Activated T-helper 2 cell treated with anti-CD3 and anti-CD28 coated beads, Interferon-gamma antibody, Interleukin-2, Interleukin-4, amounts not matched to agents 10 μg/mL and 5 μg/mL and 100 μg/mL, durations not matched to agents 14 hours and 24 hours and 36 hours (primary cell): ENCODE results near the gene UVSSA. TPM values are rescaled to one million over a fixed set of nuclear protein-coding genes. Genes with fewer than 3 reads are reported as not detected.
"Not testable (repeated sequence)": the region's sequence is repeated elsewhere in the genome, so short reads cannot be mapped to it uniquely, and the experiment has no call there.

ENCODE experiments used
- DNase-seq: peaks from one replicate; pipeline ENCODE4 v3.0.0; 2021; ENCODE audit warnings: low spot score
- H3K27ac Mint-ChIP-seq: one replicate; pipeline ENCODE4 v1.8.0; 2021; ENCODE audit warnings: mixed read lengths
- H3K27me3 Mint-ChIP-seq: one replicate; pipeline ENCODE4 v1.8.0; 2021; ENCODE audit warnings: low read depth, mixed read lengths
- H3K36me3 Mint-ChIP-seq: one replicate; pipeline ENCODE4 v1.8.0; 2021; ENCODE audit warnings: low read depth, mixed read lengths
- H3K4me1 Mint-ChIP-seq: one replicate; pipeline ENCODE4 v1.8.0; 2021; ENCODE audit warnings: low read depth, mixed read lengths
- H3K4me3 Mint-ChIP-seq: one replicate; pipeline ENCODE4 v1.8.0; 2021; ENCODE audit warnings: low read depth, mild to moderate bottlenecking, moderate library complexity, mixed read lengths
- H3K9me3 Mint-ChIP-seq: one replicate; pipeline ENCODE4 v1.8.0; 2021; ENCODE audit warnings: mixed read lengths
- intact Hi-C: fragments of 100-400 bp; cut with micrococcal nuclease; formaldehyde crosslinking; loops from one replicate; pipeline ENCODE4 v1.15.1; 2023
- total RNA-seq: library from RNA; stranded (reverse); gene quantifications from 2 replicates; pipeline ENCODE4 v1.2.3, GENCODE V29; 2022

UVSSA gene
- total RNA-seq, 1 donor from 2014 or later, result 23.5 TPM

- Mint-ChIP-seq H3K4me1 (peaks cover 31% of the 10 kb centered on the region), H3K27ac (peak overlapping the region; percentile 66), H3K4me3 (peak overlapping the region; percentile 37), H3K9me3 (no peaks in the 10 kb centered on the region), H3K36me3 (peaks cover 54% of the 10 kb centered on the region), H3K27me3 (no peaks in the 10 kb centered on the region)
- DNase-seq, result peak; percentile 67
- intact Hi-C loops, result loop anchor here (1.0 kb wide), 1 partner anchor 15 kb away; no protein-coding TSS in a partner anchor
Measured at GRCh38 chr4:1330761-1331590, 16.0 kb upstream of the UVSSA start.

- Mint-ChIP-seq H3K27ac (no peak overlapping the region), H3K4me1 (peaks cover 34% of the 10 kb centered on the region), H3K36me3 (peaks cover 60% of the 10 kb centered on the region), H3K27me3 (no peaks in the 10 kb centered on the region), H3K9me3 (no peaks in the 10 kb centered on the region), H3K4me3 (no peak overlapping the region)
- no peak for DNase-seq
- intact Hi-C loops, result no loop called here
Measured at GRCh38 chr4:1331591-1332353, 15.2 kb upstream of the UVSSA start.

- Mint-ChIP-seq H3K4me1 (peaks cover 43% of the 10 kb centered on the region), H3K27ac (no peak overlapping the region), H3K9me3 (no peaks in the 10 kb centered on the region), H3K4me3 (no peak overlapping the region), H3K36me3 (peaks cover 70% of the 10 kb centered on the region), H3K27me3 (no peaks in the 10 kb centered on the region)
- no peak for DNase-seq
- intact Hi-C loops, result no loop called here
Measured at GRCh38 chr4:1332686-1333085, 14.3 kb upstream of the UVSSA start.

- no peak overlapping the region for H3K4me3 Mint-ChIP-seq
- H3K4me1 Mint-ChIP-seq, result peaks cover 45% of the 10 kb centered on the region
- no peak overlapping the region for H3K27ac Mint-ChIP-seq
- H3K27me3 Mint-ChIP-seq, result no peaks in the 10 kb centered on the region
- peaks cover 69% of the 10 kb centered on the region for H3K36me3 Mint-ChIP-seq
- intact Hi-C loops, result no loop called here
- no peak for DNase-seq
- H3K9me3 Mint-ChIP-seq, result no peaks in the 10 kb centered on the region
Measured at GRCh38 chr4:1333256-1333655, 13.8 kb upstream of the UVSSA start.

GRCh38 chr4:1333851-1334578 lies 13.0 kb upstream of the UVSSA start:
- H3K27ac Mint-ChIP-seq, intact Hi-C loops, H3K4me3 Mint-ChIP-seq, H3K27me3 Mint-ChIP-seq, DNase-seq, H3K9me3 Mint-ChIP-seq: not testable (repeated sequence)
- H3K4me1 Mint-ChIP-seq, result peaks cover 45% of the 10 kb centered on the region
- peaks cover 70% of the 10 kb centered on the region for H3K36me3 Mint-ChIP-seq

GRCh38 chr4:1334579-1334895 lies 12.5 kb upstream of the UVSSA start:
- intact Hi-C loops, result no loop called here
- H3K4me1 Mint-ChIP-seq, result peaks cover 39% of the 10 kb centered on the region
- DNase-seq, result no peak
- H3K4me3 Mint-ChIP-seq, result no peak overlapping the region
- H3K27ac Mint-ChIP-seq, result no peak overlapping the region
- H3K36me3 Mint-ChIP-seq, result peaks cover 70% of the 10 kb centered on the region
- H3K9me3 Mint-ChIP-seq, result no peaks in the 10 kb centered on the region
- H3K27me3 Mint-ChIP-seq, result no peaks in the 10 kb centered on the region

- DNase-seq, H3K27ac Mint-ChIP-seq, H3K9me3 Mint-ChIP-seq, H3K4me3 Mint-ChIP-seq, intact Hi-C loops, H3K27me3 Mint-ChIP-seq: not testable (repeated sequence)
- peaks cover 33% of the 10 kb centered on the region for H3K4me1 Mint-ChIP-seq
- peaks cover 71% of the 10 kb centered on the region for H3K36me3 Mint-ChIP-seq
Measured at GRCh38 chr4:1335193-1335883, 11.7 kb upstream of the UVSSA start.

GRCh38 chr4:1336088-1336491 lies 10.9 kb upstream of the UVSSA start:
- Mint-ChIP-seq H3K9me3 (no peaks in the 10 kb centered on the region), H3K4me3 (no peak overlapping the region), H3K36me3 (peaks cover 71% of the 10 kb centered on the region), H3K27ac (no peak overlapping the region), H3K27me3 (no peaks in the 10 kb centered on the region), H3K4me1 (peaks cover 26% of the 10 kb centered on the region)
- DNase-seq, result no peak
- intact Hi-C loops, result no loop called here

GRCh38 chr4:1337376-1337831 lies 9.6 kb upstream of the UVSSA start:
- Mint-ChIP-seq H3K27ac (peak overlapping the region; percentile 72), H3K4me1 (peaks cover 24% of the 10 kb centered on the region), H3K4me3 (no peak overlapping the region), H3K36me3 (peaks cover 71% of the 10 kb centered on the region), H3K27me3 (no peaks in the 10 kb centered on the region), H3K9me3 (no peaks in the 10 kb centered on the region)
- no peak for DNase-seq
- intact Hi-C loops, result no loop called here

- no peak for DNase-seq
- H3K4me3 Mint-ChIP-seq, result no peak overlapping the region
- H3K27ac Mint-ChIP-seq, result peak overlapping the region; percentile 72
- H3K4me1 Mint-ChIP-seq, result peaks cover 24% of the 10 kb centered on the region
- H3K36me3 Mint-ChIP-seq, result peaks cover 67% of the 10 kb centered on the region
- no peaks in the 10 kb centered on the region for H3K9me3 Mint-ChIP-seq
- no peaks in the 10 kb centered on the region for H3K27me3 Mint-ChIP-seq
- intact Hi-C loops, result no loop called here
Measured at GRCh38 chr4:1337951-1338751, 8.9 kb upstream of the UVSSA start.

- peaks cover 24% of the 10 kb centered on the region for H3K4me1 Mint-ChIP-seq
- H3K27me3 Mint-ChIP-seq, result no peaks in the 10 kb centered on the region
- H3K9me3 Mint-ChIP-seq, result no peaks in the 10 kb centered on the region
- intact Hi-C loops, result no loop called here
- H3K4me3 Mint-ChIP-seq, result no peak overlapping the region
- no peak overlapping the region for H3K27ac Mint-ChIP-seq
- peaks cover 67% of the 10 kb centered on the region for H3K36me3 Mint-ChIP-seq
- DNase-seq, result no peak
Measured at GRCh38 chr4:1338752-1339414, 8.1 kb upstream of the UVSSA start.
